Chondrocyte (in vitro differentiated cells): ENCODE data around the gene ERFL. TPM values are rescaled to one million over a fixed set of nuclear protein-coding genes. Genes with fewer than 3 reads are reported as not detected.

Experiments used
- DNase-seq: peaks from one replicate; pipeline ENCODE4 v3.0.0; 2021; ENCODE audit warnings: mixed read lengths, low spot score
- H3K27ac Mint-ChIP-seq: one replicate; pipeline ENCODE4 v1.8.0; 2021; ENCODE audit warnings: mild to moderate bottlenecking, moderate library complexity, mixed read lengths; ENCODE audit not compliant: unreplicated experiment
- H3K27me3 Mint-ChIP-seq: 2 replicates; pipeline ENCODE4 v1.8.0; 2021; ENCODE audit warnings: low read depth, mixed read lengths
- H3K36me3 Mint-ChIP-seq: 2 replicates; pipeline ENCODE4 v1.8.0; 2021; ENCODE audit warnings: low read depth, mixed read lengths
- H3K4me1 Mint-ChIP-seq: 2 replicates; pipeline ENCODE4 v1.8.0; 2021; ENCODE audit warnings: low read depth, mild to moderate bottlenecking, mixed read lengths
- H3K4me3 Mint-ChIP-seq: one replicate; pipeline ENCODE4 v1.8.0; 2021; ENCODE audit warnings: mild to moderate bottlenecking, moderate library complexity, mixed read lengths; ENCODE audit not compliant: unreplicated experiment
- H3K9me3 Mint-ChIP-seq: 2 replicates; pipeline ENCODE4 v1.8.0; 2021; ENCODE audit warnings: low read depth, mixed read lengths
- long read RNA-seq: library from polyadenylated mRNA; stranded (forward); transcript quantifications from one replicate; pipeline ENCODE4 v2.0.0, GENCODE V29; 2021
- total RNA-seq: library from RNA; stranded (reverse); gene quantifications from 3 replicates; pipeline ENCODE4 v1.2.1, GENCODE V29; 2021
- TF ChIP-seq, protein P1 (sequence below): fragments of 200-600 bp; sonication (generic); IDR thresholded peaks from 2 replicates; pipeline ENCODE4 v1.5.0; 2021; ENCODE audit warnings: antibody characterized with exemption, mild to moderate bottlenecking, moderate library complexity

The ERFL gene
- total RNA-seq = 0.27 to 0.44 TPM (median 0.35 TPM) in 3 replicates
- long read RNA-seq = 0 reads

GRCh38 chr19:41928221-41928683 lies at the start of gene ERFL:
ERFL (minus strand) TSS chr19:41928449; CDS start chr19:41912919, 15,530 bp downstream.
- TF ChIP-seq, protein P1, sequence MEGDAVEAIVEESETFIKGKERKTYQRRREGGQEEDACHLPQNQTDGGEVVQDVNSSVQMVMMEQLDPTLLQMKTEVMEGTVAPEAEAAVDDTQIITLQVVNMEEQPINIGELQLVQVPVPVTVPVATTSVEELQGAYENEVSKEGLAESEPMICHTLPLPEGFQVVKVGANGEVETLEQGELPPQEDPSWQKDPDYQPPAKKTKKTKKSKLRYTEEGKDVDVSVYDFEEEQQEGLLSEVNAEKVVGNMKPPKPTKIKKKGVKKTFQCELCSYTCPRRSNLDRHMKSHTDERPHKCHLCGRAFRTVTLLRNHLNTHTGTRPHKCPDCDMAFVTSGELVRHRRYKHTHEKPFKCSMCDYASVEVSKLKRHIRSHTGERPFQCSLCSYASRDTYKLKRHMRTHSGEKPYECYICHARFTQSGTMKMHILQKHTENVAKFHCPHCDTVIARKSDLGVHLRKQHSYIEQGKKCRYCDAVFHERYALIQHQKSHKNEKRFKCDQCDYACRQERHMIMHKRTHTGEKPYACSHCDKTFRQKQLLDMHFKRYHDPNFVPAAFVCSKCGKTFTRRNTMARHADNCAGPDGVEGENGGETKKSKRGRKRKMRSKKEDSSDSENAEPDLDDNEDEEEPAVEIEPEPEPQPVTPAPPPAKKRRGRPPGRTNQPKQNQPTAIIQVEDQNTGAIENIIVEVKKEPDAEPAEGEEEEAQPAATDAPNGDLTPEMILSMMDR = peak; percentile 27
- DNase-seq = no peak
- peak within 1 kb of the TSS; percentile 75 for H3K4me3 Mint-ChIP-seq
- H3K27ac Mint-ChIP-seq = no peak within 1 kb of the TSS
- H3K27me3 Mint-ChIP-seq = peaks cover 38% of the 10 kb centered on the region
- H3K9me3 Mint-ChIP-seq = no peaks in the 10 kb centered on the region
- peaks cover 3% of the 10 kb centered on the region for H3K36me3 Mint-ChIP-seq
- peaks cover 7% of the 10 kb centered on the region for H3K4me1 Mint-ChIP-seq

DNA sequence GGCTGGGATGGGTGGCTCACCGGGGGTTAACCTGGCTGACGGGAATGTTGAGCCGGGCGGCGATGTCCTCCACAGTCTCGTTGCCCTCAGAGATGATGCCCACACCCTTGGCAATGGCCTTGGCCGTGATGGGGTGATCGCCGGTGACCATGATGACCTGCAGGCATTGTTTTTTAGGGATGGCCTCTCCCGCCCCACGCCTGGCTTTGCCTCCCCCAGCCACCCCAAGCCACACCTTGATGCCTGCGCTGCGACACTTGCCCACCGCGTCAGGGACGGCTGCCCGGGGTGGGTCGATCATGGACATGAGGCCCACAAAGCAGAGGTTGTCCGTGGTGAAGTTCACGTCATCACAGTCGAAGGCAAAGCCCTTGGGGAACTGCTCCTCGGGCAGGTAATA lies 49.7 kb upstream of the ERFL start:
- no peaks in the 10 kb centered on the region for H3K9me3 Mint-ChIP-seq
- no peak overlapping the region for H3K27ac Mint-ChIP-seq
- H3K36me3 Mint-ChIP-seq = no peaks in the 10 kb centered on the region
- H3K4me3 Mint-ChIP-seq = no peak overlapping the region
- no peak for DNase-seq
- TF ChIP-seq, protein P1 = no peak
- H3K4me1 Mint-ChIP-seq = no peaks in the 10 kb centered on the region
- H3K27me3 Mint-ChIP-seq = peaks cover 19% of the 10 kb centered on the region

- DNase-seq = no peak
- Mint-ChIP-seq H3K27ac (no peak overlapping the region), H3K36me3 (no peaks in the 10 kb centered on the region), H3K4me3 (no peak overlapping the region), H3K4me1 (no peaks in the 10 kb centered on the region), H3K9me3 (no peaks in the 10 kb centered on the region), H3K27me3 (peaks cover 21% of the 10 kb centered on the region)
- TF ChIP-seq, protein P1 = no peak
Observed at GRCh38 chr19:41974652-41975051, 46.4 kb upstream of the ERFL start.

DNA sequence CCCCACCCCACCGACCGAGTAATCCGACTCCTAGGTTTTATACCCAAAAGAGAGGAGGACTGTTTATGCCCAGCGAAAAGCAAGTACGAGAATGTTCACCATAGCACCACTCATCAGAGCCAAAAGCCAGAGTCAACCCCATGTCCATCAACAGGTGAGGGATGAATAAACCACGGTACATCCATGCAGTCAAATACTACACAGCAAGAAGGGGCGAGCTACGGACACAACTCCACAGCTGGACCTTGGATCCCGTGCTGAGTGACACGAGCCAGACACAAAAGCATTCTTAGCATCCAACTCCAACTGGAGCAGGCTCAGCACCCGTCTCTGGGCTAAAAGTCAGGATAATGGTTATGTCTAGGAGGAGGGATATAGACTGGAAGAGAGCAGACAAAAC lies 43.1 kb upstream of the ERFL start:
- TF ChIP-seq, protein P1 = no peak
- peaks cover 38% of the 10 kb centered on the region for H3K27me3 Mint-ChIP-seq
- H3K36me3 Mint-ChIP-seq = peaks cover 1% of the 10 kb centered on the region
- no peak for DNase-seq
- H3K4me3 Mint-ChIP-seq = no peak overlapping the region
- no peak overlapping the region for H3K27ac Mint-ChIP-seq
- no peaks in the 10 kb centered on the region for H3K4me1 Mint-ChIP-seq
- H3K9me3 Mint-ChIP-seq = no peaks in the 10 kb centered on the region

GRCh38 chr19:41969772-41970458 lies 41.7 kb upstream of the ERFL start:
- H3K27me3 Mint-ChIP-seq = peaks cover 41% of the 10 kb centered on the region
- H3K4me1 Mint-ChIP-seq = no peaks in the 10 kb centered on the region
- no peaks in the 10 kb centered on the region for H3K9me3 Mint-ChIP-seq
- H3K27ac Mint-ChIP-seq = no peak overlapping the region
- DNase-seq = no peak
- peaks cover 1% of the 10 kb centered on the region for H3K36me3 Mint-ChIP-seq
- no peak overlapping the region for H3K4me3 Mint-ChIP-seq
- TF ChIP-seq, protein P1 = no peak
